Kidney (tissue), 14 donors: ENCODE data around the gene CEBPZOS. TPM values are rescaled to one million over a fixed set of nuclear protein-coding genes. Genes with fewer than 3 reads are reported as not detected.

Experiments used
- DNase-seq, 5 donors: peaks; one replicate each; pipeline ENCODE4 v3.0.0-alpha.2; 2013 to 2020
- FAIRE-seq: peaks from 2 replicates; lab custom pipeline; 2012; peaks lifted over from hg19 to GRCh38; lab: Jason Lieb, UNC
- H3K27ac ChIP-seq, 2 donors: one replicate each; pipeline ENCODE4 v1.7.0; 2013; ENCODE audit warnings: low read depth in 2 of 2, low read length in 2 of 2, inconsistent platforms in 1 of 2
- H3K27me3 ChIP-seq: one replicate; pipeline ENCODE4 v1.7.1; 2013; ENCODE audit warnings: low read length, inconsistent platforms; ENCODE audit not compliant: control insufficient read depth, insufficient read depth
- H3K36me3 ChIP-seq, 3 donors: one replicate each; pipeline versions ENCODE4 v1.7.0 to v1.7.1; 2013; ENCODE audit warnings: low read length in 3 of 3, control low read depth in 1 of 3, inconsistent platforms in 1 of 3; ENCODE audit not compliant: insufficient read depth in 3 of 3, control insufficient read depth in 2 of 3
- H3K4me1 ChIP-seq, 3 donors: one replicate each; pipeline versions ENCODE4 v1.7.0 to v1.7.1; 2013; ENCODE audit warnings: low read length in 3 of 3, inconsistent platforms in 1 of 3, low read depth in 1 of 3; ENCODE audit not compliant: control insufficient read depth in 2 of 3, insufficient read depth in 2 of 3
- H3K4me3 ChIP-seq, 3 donors: one replicate each; pipeline versions ENCODE4 v1.7.0 to v1.8.1; 2013; ENCODE audit warnings: low read length in 3 of 3, control low read depth in 1 of 3, inconsistent platforms in 1 of 3
- H3K9ac ChIP-seq, 3 donors: one replicate each; pipeline versions ENCODE4 v1.7.0 to v1.7.1; 2013; ENCODE audit warnings: low read length in 3 of 3, control low read depth in 1 of 3, inconsistent platforms in 1 of 3
- H3K9me3 ChIP-seq, 3 donors: one replicate each; pipeline versions ENCODE4 v1.7.0 to v1.7.1; 2013; ENCODE audit warnings: low read length in 3 of 3, control low read depth in 1 of 3, inconsistent platforms in 1 of 3; ENCODE audit not compliant: control insufficient read depth in 2 of 3, insufficient read depth in 1 of 3
- CTCF ChIP-seq: IDR thresholded peaks from 3 replicates; pipeline ENCODE4 v1.5.1; 2012; ENCODE audit warnings: mild to moderate bottlenecking, moderate library complexity, borderline replicate concordance; ENCODE audit not compliant: insufficient read depth; ENCODE audit errors: extremely low read depth
- intact Hi-C: fragments of 100-400 bp; cut with DNase I; formaldehyde crosslinking; loops from one replicate; pipeline ENCODE4 v1.11.1; 2022
- polyA plus RNA-seq: library from polyadenylated mRNA; stranded (reverse); fragments of 350-450 nt; fragmentation: Illumina TruSeq; extraction: RNeasy Lipid Tissue Mini Kit (QIAGEN cat#74804); gene quantifications from one replicate; pipeline ENCODE4 v1.2.3, GENCODE V29; 2014; ENCODE audit warnings: low read depth, low replicate concordance; ENCODE audit not compliant: insufficient read depth
- total RNA-seq: library from RNA; stranded (reverse); fragmentation: NEBNext Ultra II Directional; extraction: Animal tissue kit (Norgen Biotek cat#: 25700); gene quantifications from one replicate; pipeline ENCODE4 v1.2.1, GENCODE V29; 2021
- donor health status: control.
- donor health status: control.
- donor health status: control.
- donor health status: control.
- donor health status: control.
- donor health status: DM: yes; HTN: yes; CAD: no.
- donor health status: Normal renal cell carcinoma (clear cell type).

The CEBPZOS gene
- total and polyA plus RNA-seq, 2 donors from 2014 or later, result 38.3 to 60.7 TPM

GRCh38 chr2:37243435-37243834 lies 47.1 kb downstream of the CEBPZOS start:
- Histone ChIP-seq H3K36me3 (peaks cover 13 to 34% (median 27%) of the 10 kb centered on the region in 3 donors), H3K27ac (no peak overlapping the region), H3K27me3 (no peaks in the 10 kb centered on the region), H3K4me1 (no peaks in the 10 kb centered on the region), H3K9me3 (no peaks in the 10 kb centered on the region), H3K4me3 (no peak overlapping the region), H3K9ac (no peak overlapping the region)
- DNase-seq, result no peak
- TF ChIP-seq CTCF, result no peak
- FAIRE-seq, result no peak
- intact Hi-C loops, result no loop called here

- FAIRE-seq (no peak), DNase-seq (no peak)
- no peak overlapping the region for H3K4me3 ChIP-seq
- no peak for TF ChIP-seq CTCF
- intact Hi-C loops, result no loop called here
- H3K27ac ChIP-seq, result no peak overlapping the region
- no peak overlapping the region for H3K9ac ChIP-seq
- H3K36me3 ChIP-seq, result peaks cover 13 to 37% (median 29%) of the 10 kb centered on the region in 3 donors
- no peaks in the 10 kb centered on the region for H3K9me3 ChIP-seq
- no peaks in the 10 kb centered on the region for H3K27me3 ChIP-seq
- H3K4me1 ChIP-seq, result no peaks in the 10 kb centered on the region
Measured at GRCh38 chr2:37244017-37244416, 47.7 kb downstream of the CEBPZOS start.

GRCh38 chr2:37244755-37245154 lies 48.5 kb downstream of the CEBPZOS start:
- peaks cover 13 to 37% (median 29%) of the 10 kb centered on the region in 3 donors for H3K36me3 ChIP-seq
- no peaks in the 10 kb centered on the region for H3K4me1 ChIP-seq
- no peaks in the 10 kb centered on the region for H3K9me3 ChIP-seq
- no peaks in the 10 kb centered on the region for H3K27me3 ChIP-seq
- DNase-seq, result no peak
- H3K9ac ChIP-seq, result no peak overlapping the region
- no peak overlapping the region for H3K27ac ChIP-seq
- FAIRE-seq, result no peak
- H3K4me3 ChIP-seq, result no peak overlapping the region
- intact Hi-C loops, result no loop called here
- no peak for TF ChIP-seq CTCF

GRCh38 chr2:37246205-37246604 lies 49.9 kb downstream of the CEBPZOS start:
- H3K9me3 ChIP-seq, result no peaks in the 10 kb centered on the region
- no peak for TF ChIP-seq CTCF
- FAIRE-seq (no peak), DNase-seq (no peak)
- peaks cover 13 to 33% (median 29%) of the 10 kb centered on the region in 3 donors for H3K36me3 ChIP-seq
- no peak overlapping the region for H3K4me3 ChIP-seq
- no peak overlapping the region for H3K27ac ChIP-seq
- intact Hi-C loops, result no loop called here
- no peaks in the 10 kb centered on the region for H3K27me3 ChIP-seq
- H3K4me1 ChIP-seq, result no peaks in the 10 kb centered on the region
- H3K9ac ChIP-seq, result no peak overlapping the region
